Measurements from ENCODE around the gene GRIN2A.

DNA sequence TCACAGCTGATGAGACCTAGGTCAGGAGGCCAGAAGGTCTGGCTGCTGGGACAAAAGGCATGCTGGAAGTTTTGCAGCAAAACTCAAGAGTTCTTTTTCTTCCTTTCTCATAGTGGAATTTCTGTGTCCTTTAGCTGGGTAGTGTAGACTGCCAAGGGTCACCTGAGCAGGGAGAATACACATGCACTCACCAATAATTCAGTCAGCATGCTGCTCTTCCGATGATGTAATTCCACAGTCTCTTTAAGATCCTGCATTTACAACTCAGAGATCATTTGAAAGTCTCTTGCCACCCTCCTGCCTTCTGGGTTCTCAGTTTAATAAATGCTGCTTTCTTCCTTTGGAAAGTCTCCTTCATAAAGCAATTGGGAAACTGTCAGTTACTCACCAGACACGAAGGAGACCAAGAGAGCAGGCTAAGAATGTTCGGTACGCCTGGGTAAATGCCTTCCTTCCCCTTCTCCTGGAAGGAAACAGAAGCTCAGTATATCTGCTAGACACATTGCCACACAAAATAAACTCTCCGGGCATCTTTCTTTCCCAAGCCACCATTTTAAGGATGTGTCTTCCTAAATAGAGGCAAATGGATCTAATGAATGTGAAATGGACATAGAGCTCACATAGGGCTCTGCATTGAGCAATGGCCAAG, 473.1 kb downstream of the GRIN2A start:
- TF ChIP-seq, protein P1, sequence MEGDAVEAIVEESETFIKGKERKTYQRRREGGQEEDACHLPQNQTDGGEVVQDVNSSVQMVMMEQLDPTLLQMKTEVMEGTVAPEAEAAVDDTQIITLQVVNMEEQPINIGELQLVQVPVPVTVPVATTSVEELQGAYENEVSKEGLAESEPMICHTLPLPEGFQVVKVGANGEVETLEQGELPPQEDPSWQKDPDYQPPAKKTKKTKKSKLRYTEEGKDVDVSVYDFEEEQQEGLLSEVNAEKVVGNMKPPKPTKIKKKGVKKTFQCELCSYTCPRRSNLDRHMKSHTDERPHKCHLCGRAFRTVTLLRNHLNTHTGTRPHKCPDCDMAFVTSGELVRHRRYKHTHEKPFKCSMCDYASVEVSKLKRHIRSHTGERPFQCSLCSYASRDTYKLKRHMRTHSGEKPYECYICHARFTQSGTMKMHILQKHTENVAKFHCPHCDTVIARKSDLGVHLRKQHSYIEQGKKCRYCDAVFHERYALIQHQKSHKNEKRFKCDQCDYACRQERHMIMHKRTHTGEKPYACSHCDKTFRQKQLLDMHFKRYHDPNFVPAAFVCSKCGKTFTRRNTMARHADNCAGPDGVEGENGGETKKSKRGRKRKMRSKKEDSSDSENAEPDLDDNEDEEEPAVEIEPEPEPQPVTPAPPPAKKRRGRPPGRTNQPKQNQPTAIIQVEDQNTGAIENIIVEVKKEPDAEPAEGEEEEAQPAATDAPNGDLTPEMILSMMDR (IDR thresholded peaks at IDR 0.05; ENCODE audit: insufficient read depth, low read length) = no peak
- TF ChIP-seq POLR2AphosphoS5 (IDR thresholded peaks at IDR 0.05; ENCODE audit: low read depth) = no peak

Data from HL-60 (cell line).